Activated naive CD4-positive, alpha-beta T cell treated with anti-CD3 and anti-CD28 coated beads, Interleukin-2, amount 50 U/mL, for 16 hours (primary cell): Measurements from ENCODE around the gene PAM.
"Not testable (repeated sequence)": the region's sequence is repeated elsewhere in the genome, so short reads cannot be mapped to it uniquely, and the experiment has no call there.

Source experiments
- DNase-seq: peaks from one replicate; pipeline ENCODE4 v3.0.0-alpha.2; 2020

PAM gene

DNA sequence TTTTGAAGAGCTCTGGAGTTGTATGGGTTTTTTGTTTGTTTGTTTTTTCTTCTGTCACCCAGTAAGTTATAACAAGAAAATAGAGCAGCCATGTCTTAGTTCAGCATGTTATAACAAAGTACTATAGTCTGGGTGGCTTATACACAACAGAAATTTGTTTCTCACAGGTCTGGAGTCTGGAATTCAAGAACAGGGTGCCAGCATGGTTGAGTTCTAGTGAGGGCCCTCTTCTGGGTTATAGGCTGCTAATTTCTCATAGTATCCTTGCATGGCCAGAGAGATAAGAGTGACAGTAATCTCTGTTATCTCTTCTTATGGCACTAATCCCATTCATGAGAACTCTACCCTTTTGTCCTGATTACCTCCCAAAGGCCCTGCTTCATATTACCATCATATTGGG is 250.2 kb downstream of the PAM start:
- DNase-seq: no peak

- DNase-seq: no peak
These were observed 251.8 kb downstream of the PAM start for GRCh38 chr5:103006921-103007320.

- no peak for DNase-seq
These were observed 255.1 kb downstream of the PAM start for GRCh38 chr5:103010168-103010567.

DNA sequence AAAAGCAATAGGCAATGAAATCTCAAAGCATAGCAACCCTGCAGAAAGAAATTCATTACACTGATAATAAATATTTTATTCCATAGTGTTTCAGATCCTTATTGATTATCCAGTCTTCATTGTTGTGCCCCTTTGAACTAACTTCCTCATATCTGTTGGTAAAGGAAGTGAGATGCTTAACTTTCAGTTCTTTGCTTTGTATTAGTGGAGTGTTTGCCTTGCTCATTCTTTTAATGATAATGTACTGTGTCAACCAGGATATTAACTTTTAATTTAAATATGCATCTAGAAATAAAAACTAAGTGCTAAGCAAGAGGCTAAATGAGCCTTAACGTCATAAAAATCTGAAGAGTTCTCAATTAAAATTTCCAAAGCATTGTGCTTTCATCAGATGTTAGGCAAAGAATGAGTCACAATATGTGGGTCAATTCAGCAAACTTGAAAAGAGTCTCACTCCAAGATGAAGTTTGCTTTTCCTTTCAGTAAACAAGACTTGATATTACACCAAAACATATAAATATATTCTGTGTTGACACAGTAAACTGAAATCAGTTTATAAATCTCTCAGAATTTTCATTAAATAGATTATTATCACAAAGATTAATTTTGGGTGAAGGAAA is 258.9 kb downstream of the PAM start:
- DNase-seq: no peak

GRCh38 chr5:103014983-103015382 is 259.9 kb downstream of the PAM start:
- DNase-seq: no peak

DNA sequence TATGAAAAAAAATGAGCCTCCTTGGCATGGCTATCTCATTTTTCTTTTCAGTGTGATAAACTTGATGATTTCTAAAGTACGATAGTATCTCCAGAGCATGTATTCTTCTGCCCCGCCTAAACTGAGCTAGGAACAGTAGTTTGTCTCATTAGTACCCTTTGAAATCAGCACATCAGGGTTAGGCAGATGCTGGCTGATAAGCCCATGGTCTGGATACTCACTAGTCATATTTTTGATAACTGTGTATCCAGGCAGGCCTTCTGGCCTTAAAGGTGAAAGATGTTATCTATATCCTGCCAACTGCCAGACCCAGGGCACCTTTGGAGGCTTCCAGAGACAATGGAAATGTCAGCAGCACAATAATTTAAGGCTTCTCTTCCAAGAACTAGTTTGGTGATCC is 261.1 kb downstream of the PAM start:
- no peak for DNase-seq

- DNase-seq: no peak
These were observed 264.7 kb downstream of the PAM start for GRCh38 chr5:103019804-103020203.

DNA sequence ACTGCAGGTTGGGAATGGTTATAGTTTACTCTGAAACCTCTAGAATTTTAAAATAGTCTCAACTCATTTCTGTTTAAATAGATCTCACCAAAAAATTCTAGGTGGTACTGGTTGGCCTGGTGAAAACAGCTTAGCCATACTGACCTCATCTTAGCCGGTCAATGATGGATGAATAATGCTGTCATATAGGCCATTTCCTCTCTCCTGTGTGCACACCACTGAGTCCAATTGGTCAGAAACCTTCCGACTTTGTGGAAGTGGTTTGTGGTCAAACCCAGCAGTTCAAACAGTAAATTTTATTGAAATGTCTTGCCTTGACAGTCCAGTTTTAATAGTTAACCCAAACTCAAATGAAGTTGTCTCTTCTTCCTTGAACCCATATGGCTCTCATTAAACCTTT is 266.2 kb downstream of the PAM start:
- no peak for DNase-seq

- no peak for DNase-seq
These were observed 272.2 kb downstream of the PAM start for GRCh38 chr5:103027267-103027666.

DNA sequence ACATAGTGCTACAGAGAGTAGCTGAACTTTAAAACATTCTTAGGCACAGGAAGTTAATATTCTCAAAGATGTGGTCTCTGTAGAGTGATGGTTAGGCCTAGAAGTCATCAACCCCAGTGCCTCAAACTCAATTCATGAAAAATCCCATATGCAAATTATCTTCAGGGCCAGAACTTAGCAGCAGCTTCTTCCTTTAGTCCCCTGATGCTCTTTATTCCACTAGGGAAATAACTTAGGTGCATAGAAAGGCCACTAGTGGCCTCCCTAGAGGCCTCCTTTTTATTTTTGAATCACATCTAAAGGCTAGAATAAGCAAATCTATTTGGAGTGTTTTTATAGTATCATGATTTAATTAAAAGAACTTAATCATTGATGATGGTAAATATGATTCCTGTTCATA is 276.5 kb downstream of the PAM start:
- no peak for DNase-seq

GRCh38 chr5:103033696-103034095 is 278.6 kb downstream of the PAM start:
- no peak for DNase-seq

GRCh38 chr5:103034662-103035392 is 279.7 kb downstream of the PAM start:
- DNase-seq: no peak

- DNase-seq: no peak
These were observed 280.6 kb downstream of the PAM start for GRCh38 chr5:103035701-103036100.

- DNase-seq: no peak
These were observed 281.5 kb downstream of the PAM start for GRCh38 chr5:103036601-103037000.

DNA sequence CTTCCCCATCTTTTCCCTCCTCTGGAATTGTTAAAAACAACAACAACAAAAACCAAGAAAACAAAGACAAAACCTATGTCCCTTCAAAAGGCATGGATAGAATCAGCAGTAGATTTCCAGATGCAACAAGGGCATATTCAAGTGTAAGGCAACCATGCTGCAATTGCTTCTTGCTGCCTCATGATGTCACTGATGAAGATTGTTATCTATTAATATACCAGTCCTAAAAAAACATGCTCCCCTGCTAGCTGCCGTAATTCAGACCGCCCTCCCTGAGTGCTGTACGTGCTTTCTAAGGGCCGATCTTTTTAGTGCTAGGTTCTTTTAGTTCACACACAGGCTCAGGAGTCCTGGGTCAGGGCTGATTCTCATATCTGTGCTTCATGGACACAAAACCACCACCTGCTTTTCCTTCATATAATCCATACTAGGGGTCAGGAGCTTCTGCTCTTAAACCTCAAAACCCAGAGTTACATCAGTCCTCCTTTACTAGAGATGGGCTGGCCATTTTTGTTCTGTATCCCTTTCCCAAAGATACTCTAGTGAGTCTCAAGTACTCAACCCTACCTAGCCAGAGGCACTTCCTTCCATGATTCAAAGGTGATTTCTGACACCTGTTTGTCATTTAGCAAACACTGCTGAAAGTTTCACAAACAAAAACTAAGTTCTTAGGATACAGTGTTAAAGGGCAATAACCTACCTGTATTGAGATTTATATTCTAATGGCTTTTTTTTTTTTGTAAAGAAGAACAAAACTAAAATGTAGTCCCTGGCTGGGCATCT is 282.8 kb downstream of the PAM start:
- DNase-seq: no peak

GRCh38 chr5:103041071-103041676 is 286.1 kb downstream of the PAM start:
- no peak for DNase-seq

- DNase-seq: not testable (repeated sequence)
These were observed 291.6 kb downstream of the PAM start for GRCh38 chr5:103046706-103047105.

GRCh38 chr5:103057208-103058130 is 302.4 kb downstream of the PAM start:
- no peak for DNase-seq

GRCh38 chr5:103059525-103059924 is 304.4 kb downstream of the PAM start:
- DNase-seq: no peak

GRCh38 chr5:103060424-103060954 is 305.4 kb downstream of the PAM start:
- no peak for DNase-seq

DNA sequence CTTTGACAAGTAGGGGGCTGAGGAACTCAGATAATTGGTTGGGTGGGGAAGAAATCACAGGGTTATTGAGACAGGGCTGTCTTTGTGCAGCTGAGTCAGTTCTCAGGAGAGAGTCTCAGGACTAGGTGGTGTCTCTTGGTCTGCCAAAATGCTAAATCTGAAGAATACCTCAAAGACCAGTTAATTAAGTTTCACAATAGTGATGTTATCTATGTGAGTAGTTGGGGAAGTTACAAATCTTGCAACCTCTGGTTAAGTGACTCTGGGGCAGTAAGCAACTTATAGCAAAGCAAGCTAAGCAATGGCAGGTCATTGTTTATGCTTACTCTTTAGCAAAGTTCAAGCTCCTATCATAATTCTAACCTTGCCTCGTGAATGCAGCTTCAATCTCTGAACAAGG is 311.2 kb downstream of the PAM start:
- no peak for DNase-seq

DNA sequence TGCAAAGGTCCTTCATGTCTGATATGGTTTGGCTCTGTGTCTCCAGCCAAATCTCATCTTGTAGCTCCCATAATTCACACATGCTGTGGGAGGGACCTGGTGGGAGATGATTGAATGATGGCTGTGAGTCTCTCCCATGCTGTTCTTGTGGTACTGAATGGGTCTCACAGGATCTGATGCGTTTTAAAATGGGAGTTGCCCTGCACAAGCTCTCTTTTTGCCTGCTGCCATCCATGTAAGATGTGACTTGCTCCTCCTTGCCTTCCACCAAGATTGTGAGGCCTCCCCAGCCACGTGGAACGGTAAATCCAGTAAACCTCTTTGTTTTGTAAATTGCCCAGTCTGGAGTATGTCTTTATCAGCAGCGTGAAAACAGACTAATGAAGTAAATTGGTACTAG is 318.4 kb downstream of the PAM start:
- not testable (repeated sequence) for DNase-seq
